Heart left ventricle (tissue), 16 donors: ENCODE measurements around the gene RANBP3. TPM values are rescaled to one million over a fixed set of nuclear protein-coding genes. Genes with fewer than 3 reads are reported as not detected.

Source experiments
- ATAC-seq, 4 donors: fragments of 200-7000 bp; cut with Tn5 transposase; one replicate each; pipeline ENCODE4 v1.9.1; 2020 to 2022; ENCODE audit warnings: moderate library complexity in 4 of 4, mild to moderate bottlenecking in 3 of 4, moderate number of reproducible peaks in 1 of 4
- DNase-seq, 5 donors: peaks; one replicate each; pipeline ENCODE4 v3.0.0-alpha.2; 2020
- H3K27ac ChIP-seq, 12 donors: fragments of 200-600 bp; sonication (generic) in 4 of 12; one replicate each; pipeline versions ENCODE4 v1.5.0 to v1.8.0; 2016 to 2022; ENCODE audit warnings: mild to moderate bottlenecking in 2 of 12
- H3K27me3 ChIP-seq, 9 donors: fragments of 200-600 bp; sonication (generic) in 2 of 9; one replicate each; pipeline versions ENCODE4 v1.5.1 to v1.8.0; 2016 to 2022; ENCODE audit warnings: mild to moderate bottlenecking in 3 of 9
- H3K36me3 ChIP-seq, 9 donors: fragments of 200-600 bp; sonication (generic) in 2 of 9; one replicate each; pipeline versions ENCODE4 v1.5.0 to v1.8.0; 2018 to 2022; ENCODE audit warnings: mild to moderate bottlenecking in 2 of 9
- H3K4me1 ChIP-seq, 12 donors: fragments of 200-600 bp; sonication (generic) in 4 of 12; one replicate each; pipeline versions ENCODE4 v1.5.0 to v1.8.0; 2016 to 2022; ENCODE audit warnings: mild to moderate bottlenecking in 3 of 12
- H3K4me3 ChIP-seq, 12 donors: fragments of 200-600 bp; sonication (generic) in 4 of 12; one replicate each; pipeline versions ENCODE4 v1.5.0 to v1.8.0; 2017 to 2022; ENCODE audit warnings: mild to moderate bottlenecking in 9 of 12, moderate library complexity in 4 of 12
- H3K9me3 ChIP-seq, 12 donors: fragments of 200-600 bp; sonication (generic) in 4 of 12; one replicate each; pipeline versions ENCODE4 v1.5.0 to v1.8.0; 2016 to 2022; ENCODE audit warnings: mild to moderate bottlenecking in 1 of 12
- CTCF ChIP-seq, 12 donors: fragments of 200-600 bp; sonication (generic) in 4 of 12; IDR thresholded peaks; one replicate each; pipeline versions ENCODE4 v1.5.0 to v1.8.0; 2018 to 2022; ENCODE audit warnings: antibody characterized with exemption in 12 of 12, mild to moderate bottlenecking in 5 of 12
- POLR2A ChIP-seq, 2 donors: fragments of 450-650 bp; IDR thresholded peaks; one replicate each; pipeline ENCODE4 v1.6.1; 2017; ENCODE audit warnings: antibody characterized with exemption in 2 of 2, mild to moderate bottlenecking in 2 of 2, moderate library complexity in 2 of 2
- WGBS, 4 donors: extraction: QIAGEN DNeasy Blood & Tissue Kit in 2 of 4; methylation state at CpG; one replicate each; pipeline versions ENCODE4 v1.1.5 to v1.1.7; 2013 to 2018; 5-methylcytosine and 5-hydroxymethylcytosine counted together
- intact Hi-C, 10 donors: fragments of 100-400 bp; cut with DNase I; formaldehyde crosslinking; loops; one replicate each; pipeline versions ENCODE4 v1.11.1 to v1.14.2; 2022
- polyA plus RNA-seq, 2 donors: library from polyadenylated mRNA; stranded (reverse); fragments of 200-250 nt; gene quantifications; one replicate each; pipeline ENCODE4 v1.2.3, GENCODE V29; 2013
- total RNA-seq, 9 donors: library from RNA; depleted of rRNA in 2 of 9; stranded (reverse); fragments of >200 nt in 2 of 9; fragmentation: NEBNext Ultra II Directional in 3 of 9; extraction: Animal tissue kit (Norgen Biotek cat#: 25700) in 3 of 9; gene quantifications; one replicate each; pipeline versions ENCODE4 v1.1.0 to v1.2.4, GENCODE V29; 2016 to 2023
- donor health status: ischemic (EF 13 %, LVEDD 7.1; RV severe dilation, severe dysfunction).
- donor health status: healthy with polysubstance abuse.
- donor health status: DM: no; HTN: yes; CAD: no.
- donor health status: DM: no; HTN: no; CAD: no.
- donor health status: ischemic (EF 25% LVEDD 6.9; RV normal size, moderate dysfunction).
- donor health status: ischemic (EF 25% LVEDD 5.7; RV mildly dilated, moderate dysfunction).
- donor health status: healthy.
- donor health status: DM: yes; HTN: yes; CAD: no.
- donor health status: ischemic (EF 35%, LVEDD 5.7; RV mildly dilated, moderate dysfunction).
- donor health status: nonischemic (EF 11% LVEDD 7.7; RV severe dilation, severe dysfunction).
- donor health status: DM: yes; HTN: yes; CAD: no.
- donor health status: PGD.
- donor health status: ischemic (EF 29% LVEDD 5.4; RV normal size, mild dysfunction).
- donor health status: nonischemic (EF 23%, LVEDD 6.1; RV moderate dilation, normal function).

Gene RANBP3
- total and polyA plus RNA-seq, 11 donors: 29.4 to 80.7 (median 58.0) TPM

GRCh38 chr19:5896365-5897076 lies 81.4 kb downstream of the RANBP3 start:
- H3K36me3 ChIP-seq: peaks cover 0 to 43% (median 25%) of the 10 kb centered on the region in 9 donors
- no peaks in the 10 kb centered on the region for H3K9me3 ChIP-seq
- peaks cover 0 to 69% (median 28%) of the 10 kb centered on the region in 12 donors for H3K4me1 ChIP-seq
- DNase-seq: no peak
- TF ChIP-seq POLR2A (IDR thresholded peaks at IDR 0.05) (no peak), CTCF (IDR thresholded peaks at IDR 0.05) (no peak)
- intact Hi-C loops: loop anchor here in 1 of 10 donors (5.0 kb wide), 1 partner anchor 89 kb away; the partner anchor contains the start of gene NRTN
- no peak overlapping the region for H3K4me3 ChIP-seq
- no peak for ATAC-seq
- WGBS, 4 donors: 86 to 93% (median 89%) methylated on average over 23 to 29 of the region's 29 CpGs
- H3K27me3 ChIP-seq: peaks cover 0 to 8% (median 0%) of the 10 kb centered on the region in 9 donors
- H3K27ac ChIP-seq: peak overlapping the region in 5 of 12 donors; percentile 82 to 93 (median 88)

- Histone ChIP-seq H3K9me3 (no peaks in the 10 kb centered on the region), H3K36me3 (peaks cover 0 to 38% (median 23%) of the 10 kb centered on the region in 9 donors), H3K4me3 (no peak overlapping the region), H3K27ac (peak overlapping the region in 9 of 12 donors; percentile 69 to 93 (median 87)), H3K27me3 (peaks cover 0 to 14% (median 0%) of the 10 kb centered on the region in 9 donors), H3K4me1 (peaks cover 0 to 65% (median 27%) of the 10 kb centered on the region in 12 donors)
- intact Hi-C loops: loop anchor here in 1 of 10 donors (5.0 kb wide), 1 partner anchor 89 kb away; the partner anchor contains the start of gene NRTN
- TF ChIP-seq CTCF (IDR thresholded peaks at IDR 0.05) (no peak), POLR2A (IDR thresholded peaks at IDR 0.05) (no peak)
- no peak for DNase-seq
- 81 to 87% (median 85%) methylated on average over 8 of the region's 8 CpGs for WGBS, 4 donors
- ATAC-seq: no peak
These were observed 82.0 kb downstream of the RANBP3 start for GRCh38 chr19:5895890-5896289.

- WGBS, 4 donors: 50 to 59% (median 54%) methylated on average over 8 to 15 of the region's 15 CpGs
- Histone ChIP-seq H3K27me3 (peaks cover 0 to 15% (median 0%) of the 10 kb centered on the region in 9 donors), H3K4me3 (no peak overlapping the region), H3K27ac (peak overlapping the region in 11 of 12 donors; percentile 65 to 93 (median 82)), H3K9me3 (no peaks in the 10 kb centered on the region), H3K36me3 (peaks cover 0 to 34% (median 21%) of the 10 kb centered on the region in 9 donors), H3K4me1 (peaks cover 0 to 60% (median 27%) of the 10 kb centered on the region in 12 donors)
- TF ChIP-seq CTCF (IDR thresholded peaks at IDR 0.05): no peak
- no peak for TF ChIP-seq POLR2A (IDR thresholded peaks at IDR 0.05)
- DNase-seq (peak in 3 of 5 donors; percentile 60 to 77 (median 61)), ATAC-seq (peak; percentile 35 to 66 (median 60))
- intact Hi-C loops: loop anchor here in 1 of 10 donors (5.0 kb wide), 1 partner anchor 88 kb away; the partner anchor contains the start of gene NRTN
These were observed 82.5 kb downstream of the RANBP3 start for GRCh38 chr19:5895409-5895808.
